ENCODE data around the gene TTC4. TPM values are rescaled to one million over a fixed set of nuclear protein-coding genes. Genes with fewer than 3 reads are reported as not detected.
A peak's percentile ranks its signal among the peaks of the same experiment; 100 is the strongest.

The TTC4 gene
- 10 to 100 TPM in 1 of 3 donors, 1 to 10 TPM in 2; 7.8 to 13.6 (median 10.0) TPM for total RNA-seq
- total RNA-seq (2013), result 20.2 TPM

GRCh38 chr1:54715493-54716298 lies at the start of gene TTC4:
Gene TTC4, plus strand, starts transcription at chr1:54715861. Its CDS starts 48 bp downstream, at chr1:54715909.
- no peaks in the 10 kb centered on the region for H3K27me3 ChIP-seq (ENCODE audit: control insufficient read depth, insufficient read depth, low read length)
- DNase-seq, result peak; percentile 84 to 92
- intact Hi-C loops (cut with micrococcal nuclease), result loop anchor here (1.0 to 5.0 kb wide), 3 partner anchors 49 to 308 kb away; partner anchors contain the start of genes PARS2 and SSBP3
- no peaks in the 10 kb centered on the region for H3K9me3 ChIP-seq (ENCODE audit: control insufficient read depth, insufficient read depth, low read length)
- under 1% methylated on average over 51 of the region's 51 CpGs for WGBS (ENCODE audit: insufficient coverage)
- TF ChIP-seq CTCF (IDR thresholded peaks at IDR 0.05), result no peak
- H3K27me3 Mint-ChIP-seq (ENCODE audit: low read depth in 2 of 2), result peaks cover 3 to 5% of the 10 kb centered on the region in 2 donors
- H3K4me1 Mint-ChIP-seq, result peaks cover 25 to 29% of the 10 kb centered on the region in 2 donors
- no peaks in the 10 kb centered on the region for H3K9me3 Mint-ChIP-seq
- H3K4me3 ChIP-seq (ENCODE audit: low read length), result peak within 1 kb of the TSS; percentile 91
- H3K36me3 Mint-ChIP-seq, result no peaks in the 10 kb centered on the region
- H3K36me3 ChIP-seq (ENCODE audit: control insufficient read depth, insufficient read depth, low read length), result peaks cover 15% of the 10 kb centered on the region
- H3K4me3 Mint-ChIP-seq, result peak within 1 kb of the TSS; percentile 86
- H3K27ac ChIP-seq (ENCODE audit: low read length), result peak within 1 kb of the TSS; percentile 56
- H3K4me1 ChIP-seq (ENCODE audit: control insufficient read depth, insufficient read depth, low read length), result peaks cover 12% of the 10 kb centered on the region
- peak; percentile 97 to 98 (median 98) for ATAC-seq
- H3K27ac Mint-ChIP-seq, result peak within 1 kb of the TSS; percentile 76 to 79

GRCh38 chr1:54666333-54666732 lies 49.3 kb upstream of the TTC4 start:
- no peaks in the 10 kb centered on the region for H3K36me3 Mint-ChIP-seq
- no peaks in the 10 kb centered on the region for H3K9me3 Mint-ChIP-seq
- DNase-seq (no peak), ATAC-seq (no peak)
- peaks cover 0 to 3% of the 10 kb centered on the region in 2 donors for H3K27me3 Mint-ChIP-seq (ENCODE audit: low read depth in 2 of 2)
- Histone ChIP-seq H3K36me3 (ENCODE audit: control insufficient read depth, insufficient read depth, low read length) (no peaks in the 10 kb centered on the region), H3K4me1 (ENCODE audit: control insufficient read depth, insufficient read depth, low read length) (no peaks in the 10 kb centered on the region), H3K27me3 (ENCODE audit: control insufficient read depth, insufficient read depth, low read length) (no peaks in the 10 kb centered on the region), H3K4me3 (ENCODE audit: low read length) (no peak overlapping the region), H3K9me3 (ENCODE audit: control insufficient read depth, insufficient read depth, low read length) (no peaks in the 10 kb centered on the region), H3K27ac (ENCODE audit: low read length) (no peak overlapping the region)
- H3K4me1 Mint-ChIP-seq, result no peaks in the 10 kb centered on the region
- intact Hi-C loops (cut with micrococcal nuclease), result no loop called here
- no peak for TF ChIP-seq CTCF (IDR thresholded peaks at IDR 0.05)
- WGBS (ENCODE audit: insufficient coverage), result 96% methylated on average over 5 of the region's 6 CpGs
- no peak overlapping the region for H3K27ac Mint-ChIP-seq
- H3K4me3 Mint-ChIP-seq, result no peak overlapping the region

GRCh38 chr1:54667797-54668196 lies 47.9 kb upstream of the TTC4 start:
- ATAC-seq (no peak), DNase-seq (no peak)
- Mint-ChIP-seq H3K9me3 (no peaks in the 10 kb centered on the region), H3K27ac (no peak overlapping the region), H3K4me1 (peaks cover 10 to 11% of the 10 kb centered on the region in 2 donors), H3K36me3 (no peaks in the 10 kb centered on the region), H3K4me3 (no peak overlapping the region), H3K27me3 (ENCODE audit: low read depth in 2 of 2) (peaks cover 0 to 3% of the 10 kb centered on the region in 2 donors)
- no peak for TF ChIP-seq CTCF (IDR thresholded peaks at IDR 0.05)
- WGBS (ENCODE audit: insufficient coverage), result 89% methylated on average over 2 of the region's 2 CpGs
- Histone ChIP-seq H3K4me3 (ENCODE audit: low read length) (no peak overlapping the region), H3K4me1 (ENCODE audit: control insufficient read depth, insufficient read depth, low read length) (peaks cover 4% of the 10 kb centered on the region), H3K36me3 (ENCODE audit: control insufficient read depth, insufficient read depth, low read length) (no peaks in the 10 kb centered on the region), H3K27me3 (ENCODE audit: control insufficient read depth, insufficient read depth, low read length) (no peaks in the 10 kb centered on the region), H3K27ac (ENCODE audit: low read length) (no peak overlapping the region), H3K9me3 (ENCODE audit: control insufficient read depth, insufficient read depth, low read length) (no peaks in the 10 kb centered on the region)
- intact Hi-C loops (cut with micrococcal nuclease), result no loop called here

All from natural killer cell (primary cell).